H4 (cell line): ENCODE measurements around the gene PAK2. TPM values are rescaled to one million over a fixed set of nuclear protein-coding genes. Genes with fewer than 3 reads are reported as not detected.
"Not testable (repeated sequence)": the region's sequence is repeated elsewhere in the genome, so short reads cannot be mapped to it uniquely, and the experiment has no call there.

Source experiments
- DNase-seq: peaks from one replicate; pipeline ENCODE4 v3.0.0-alpha.2; 2015; ENCODE audit warnings: low spot score
- total RNA-seq: library from RNA; depleted of rRNA; stranded (reverse); fragments of >200 nt; shearing (Covaris generic); gene quantifications from 2 replicates; pipeline ENCODE4 v1.2.3, GENCODE V29; 2014; rRNA removed

Gene PAK2
- total RNA-seq = 24.8 and 51.3 TPM in 2 replicates

- DNase-seq = peak; percentile 81
Measured at GRCh38 chr3:196739671-196740480, at the start of gene PAK2. TSS of gene PAK2 (plus strand) at chr3:196739857. CDS start at chr3:196782647, 42,790 bp downstream.

- no peak for DNase-seq
Measured at GRCh38 chr3:196689941-196690660, 49.6 kb upstream of the PAK2 start.

GRCh38 chr3:196691386-196691785 lies 48.3 kb upstream of the PAK2 start:
- no peak for DNase-seq

GRCh38 chr3:196694202-196694638 lies 45.4 kb upstream of the PAK2 start:
- DNase-seq = no peak

GRCh38 chr3:196694941-196695848 lies 44.5 kb upstream of the PAK2 start:
- DNase-seq = no peak

GRCh38 chr3:196695849-196696226 lies 43.8 kb upstream of the PAK2 start:
- no peak for DNase-seq

- no peak for DNase-seq
Measured at GRCh38 chr3:196697270-196697669, 42.4 kb upstream of the PAK2 start.

- no peak for DNase-seq
Measured at GRCh38 chr3:196699749-196700148, 39.9 kb upstream of the PAK2 start.

- no peak for DNase-seq
Measured at GRCh38 chr3:196700801-196701200, 38.9 kb upstream of the PAK2 start.

GRCh38 chr3:196706327-196706726 lies 33.3 kb upstream of the PAK2 start:
- DNase-seq = no peak

- DNase-seq = no peak
Measured at GRCh38 chr3:196706731-196707130, 32.9 kb upstream of the PAK2 start.

- DNase-seq = no peak
Measured at GRCh38 chr3:196707566-196707965, 32.1 kb upstream of the PAK2 start.

GRCh38 chr3:196708467-196708866 lies 31.2 kb upstream of the PAK2 start:
- DNase-seq = no peak

- peak; percentile 63 for DNase-seq
Measured at GRCh38 chr3:196711838-196712513, 27.7 kb upstream of the PAK2 start, which contains the start of the genes CEP19 and PIGX. TSS of gene CEP19 (minus strand) at chr3:196712250. CDS start at chr3:196708657, 3,593 bp downstream. TSS of gene PIGX (plus strand) at chr3:196712377.

GRCh38 chr3:196712514-196713413 lies 26.9 kb upstream of the PAK2 start:
- DNase-seq = no peak

- not testable (repeated sequence) for DNase-seq
Measured at GRCh38 chr3:196717162-196717561, 22.5 kb upstream of the PAK2 start.

- no peak for DNase-seq
Measured at GRCh38 chr3:196721097-196721496, 18.6 kb upstream of the PAK2 start.

- DNase-seq = no peak
Measured at GRCh38 chr3:196726788-196727675, 12.6 kb upstream of the PAK2 start.

GRCh38 chr3:196735751-196736150 lies 3.9 kb upstream of the PAK2 start:
- DNase-seq = no peak
